GM10248 (cell line): ENCODE data around the gene DMTF1.

Source experiments
- CTCF ChIA-PET: fragments of 300-600 bp; sonication (Branson Sonifier 250); formaldehyde crosslinking; extraction: SDS; loops from one replicate; lab custom pipeline; 2021; ENCODE audit warnings: antibody characterized with exemption; lab: Yijun Ruan, JAX
- POLR2A ChIA-PET: fragments of 350-650 bp; sonication (Branson Sonifier 250); formaldehyde crosslinking; extraction: SDS; loops from one replicate; lab custom pipeline; 2020; ENCODE audit warnings: antibody characterized with exemption; lab: Yijun Ruan, JAX
- DNase-seq: peaks from one replicate; pipeline ENCODE4 v3.0.0; 2012; ENCODE audit errors: extremely low spot score
- TF ChIP-seq, protein P1 (sequence below): IDR thresholded peaks from 2 replicates; pipeline ENCODE4 v1.5.1; 2012; ENCODE audit warnings: mild to moderate bottlenecking, low read depth; ENCODE audit errors: extremely low read depth, missing control alignments, control extremely low read depth

The DMTF1 gene

DNA sequence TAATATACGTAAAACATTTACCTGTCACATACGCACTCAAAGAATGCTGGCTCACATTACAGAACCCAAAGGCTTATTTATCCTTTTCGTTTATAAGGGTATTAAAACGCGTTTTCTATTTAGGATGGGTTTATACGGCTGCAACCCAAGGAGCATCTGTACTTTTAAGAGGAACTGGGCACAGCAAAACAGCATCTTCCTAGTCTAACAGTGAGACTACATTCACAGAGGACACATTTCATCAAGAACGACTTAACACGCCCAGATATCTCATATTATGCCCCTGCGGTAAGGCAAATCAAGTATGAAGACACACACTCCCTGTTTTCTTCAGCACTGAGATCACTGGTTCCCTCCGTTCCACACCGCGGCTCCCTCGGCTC lies 533 bp upstream of the DMTF1 start:
- TF ChIP-seq, protein P1, sequence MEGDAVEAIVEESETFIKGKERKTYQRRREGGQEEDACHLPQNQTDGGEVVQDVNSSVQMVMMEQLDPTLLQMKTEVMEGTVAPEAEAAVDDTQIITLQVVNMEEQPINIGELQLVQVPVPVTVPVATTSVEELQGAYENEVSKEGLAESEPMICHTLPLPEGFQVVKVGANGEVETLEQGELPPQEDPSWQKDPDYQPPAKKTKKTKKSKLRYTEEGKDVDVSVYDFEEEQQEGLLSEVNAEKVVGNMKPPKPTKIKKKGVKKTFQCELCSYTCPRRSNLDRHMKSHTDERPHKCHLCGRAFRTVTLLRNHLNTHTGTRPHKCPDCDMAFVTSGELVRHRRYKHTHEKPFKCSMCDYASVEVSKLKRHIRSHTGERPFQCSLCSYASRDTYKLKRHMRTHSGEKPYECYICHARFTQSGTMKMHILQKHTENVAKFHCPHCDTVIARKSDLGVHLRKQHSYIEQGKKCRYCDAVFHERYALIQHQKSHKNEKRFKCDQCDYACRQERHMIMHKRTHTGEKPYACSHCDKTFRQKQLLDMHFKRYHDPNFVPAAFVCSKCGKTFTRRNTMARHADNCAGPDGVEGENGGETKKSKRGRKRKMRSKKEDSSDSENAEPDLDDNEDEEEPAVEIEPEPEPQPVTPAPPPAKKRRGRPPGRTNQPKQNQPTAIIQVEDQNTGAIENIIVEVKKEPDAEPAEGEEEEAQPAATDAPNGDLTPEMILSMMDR = no peak
- POLR2A ChIA-PET = interaction anchor here (0.9 to 1.6 kb wide), 6 partner anchors 7 to 235 kb away, joined by 3 to 15 read pairs (median 6); partner anchors contain the start of gene TMEM243
- DNase-seq = no peak
- CTCF ChIA-PET = interaction anchor here (0.9 to 10.6 kb wide), 10 partner anchors 11 to 255 kb away, joined by 3 to 130 read pairs (median 4); no protein-coding TSS in a partner anchor

DNA sequence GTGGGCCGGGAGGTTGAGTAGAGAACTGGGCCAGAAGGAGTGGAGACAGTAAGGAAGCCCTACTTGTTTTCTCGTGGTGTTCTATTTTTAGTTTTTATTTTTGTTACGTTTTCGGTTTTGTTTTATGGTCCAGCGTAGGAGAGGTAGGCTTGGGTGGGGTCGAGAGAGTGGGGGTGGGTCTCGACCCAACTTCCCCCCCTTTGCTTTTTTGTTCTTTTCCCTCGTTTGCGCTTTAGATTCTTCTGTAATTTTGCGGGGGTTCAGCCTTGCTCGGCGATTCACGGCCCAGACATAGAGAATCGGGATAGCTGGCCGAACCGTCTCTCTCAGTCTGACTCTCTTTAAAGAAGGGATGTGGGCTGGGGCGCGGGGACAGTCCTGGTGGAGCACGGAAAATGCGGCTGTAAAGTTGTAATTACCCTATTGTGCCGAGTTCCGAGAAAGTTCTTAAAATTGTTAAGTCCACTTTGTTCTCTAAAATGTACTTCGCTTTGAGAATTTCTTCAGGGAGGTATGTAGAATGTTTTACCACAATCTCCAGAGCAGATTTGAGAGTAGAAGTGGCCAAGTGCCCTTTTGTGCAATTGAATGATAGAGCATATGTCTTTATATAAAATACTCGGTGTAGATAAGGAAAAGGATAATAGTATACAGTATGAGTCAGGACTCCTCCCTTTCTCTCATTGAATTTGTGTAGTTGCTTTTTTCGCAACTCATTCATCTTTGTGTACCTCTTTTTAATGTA lies 816 bp downstream of the DMTF1 start:
- TF ChIP-seq, protein P1 = no peak
- CTCF ChIA-PET = interaction anchor here (0.9 to 10.6 kb wide), 18 partner anchors 19 to 256 kb away, joined by 3 to 130 read pairs (median 4); partner anchors contain the start of gene ELAPOR2
- POLR2A ChIA-PET = interaction anchor here (0.6 to 1.6 kb wide), 10 partner anchors 9 to 1060 kb away, joined by 3 to 15 read pairs (median 4); partner anchors contain the start of gene TMEM243
- DNase-seq = peak; percentile 28

DNA sequence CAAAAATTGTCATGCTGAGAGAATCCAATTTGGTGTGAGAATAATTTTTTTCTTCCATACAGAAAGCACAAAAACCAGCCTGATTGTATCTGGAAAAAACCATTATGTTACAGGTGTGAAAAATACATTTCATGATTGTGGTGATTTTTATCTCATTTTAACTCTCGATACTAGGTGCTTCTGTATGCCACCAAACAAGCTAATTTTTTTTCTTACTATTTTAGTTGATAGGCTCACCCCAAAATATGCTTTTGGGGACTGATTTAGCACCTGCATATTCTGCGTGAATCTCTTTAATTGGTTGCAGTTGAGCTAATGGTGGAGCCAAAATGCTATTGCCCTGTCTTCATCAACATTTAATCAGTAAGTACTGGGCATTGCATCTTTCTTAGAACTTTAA lies 1.9 kb downstream of the DMTF1 start:
- DNase-seq = no peak
- TF ChIP-seq, protein P1 = no peak
- ChIA-PET POLR2A (no interaction called here), CTCF (interaction anchor here (0.8 to 10.6 kb wide), 12 partner anchors 15 to 262 kb away, joined by 3 to 129 read pairs (median 4); partner anchors contain the start of gene TMEM243)

DNA sequence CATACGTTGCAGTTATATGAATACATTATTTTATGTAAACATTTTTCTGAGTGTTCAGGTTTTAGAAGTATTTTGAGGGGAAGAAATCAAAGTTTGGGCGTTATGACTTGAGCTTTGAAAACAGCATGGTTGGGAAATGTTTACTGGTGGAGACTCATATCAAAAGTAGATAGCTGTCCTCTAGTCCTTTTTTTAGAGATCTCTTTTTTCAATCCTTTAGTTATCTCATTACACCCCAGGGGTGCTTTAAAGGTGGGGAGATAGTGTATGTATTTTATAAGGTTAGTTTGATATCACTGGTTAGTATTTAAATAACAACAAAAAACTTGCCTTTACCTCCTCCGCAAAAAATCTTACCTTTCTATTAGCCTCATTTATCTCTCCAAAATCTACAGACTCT lies 2.3 kb downstream of the DMTF1 start:
- DNase-seq = no peak
- TF ChIP-seq, protein P1 = no peak
- CTCF ChIA-PET = interaction anchor here (1.0 to 10.6 kb wide), 12 partner anchors 14 to 261 kb away, joined by 3 to 129 read pairs (median 4); partner anchors contain the start of gene TMEM243
- POLR2A ChIA-PET = no interaction called here

DNA sequence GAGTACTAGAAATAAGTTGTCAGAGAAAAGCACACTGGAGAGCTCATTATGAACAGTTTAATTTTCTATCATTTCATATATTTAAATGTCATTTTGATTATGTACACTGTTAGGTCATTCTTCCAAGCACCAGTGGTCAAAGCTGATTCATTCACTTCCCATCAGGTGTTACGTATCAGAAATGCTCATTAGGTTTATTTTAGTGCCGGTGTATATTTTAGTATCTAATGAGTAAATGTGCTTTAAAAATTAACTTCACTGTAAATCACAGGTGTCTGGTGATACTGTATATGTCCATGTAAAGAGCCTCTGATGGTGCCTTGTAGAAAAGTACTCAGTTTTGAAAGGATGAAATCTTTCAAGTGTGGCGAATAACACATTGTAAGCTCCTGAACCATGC lies 3.5 kb downstream of the DMTF1 start:
- TF ChIP-seq, protein P1 = no peak
- DNase-seq = no peak
- POLR2A ChIA-PET = no interaction called here
- CTCF ChIA-PET = interaction anchor here (0.6 to 10.6 kb wide), 7 partner anchors 17 to 230 kb away, joined by 3 to 129 read pairs (median 4); no protein-coding TSS in a partner anchor

DNA sequence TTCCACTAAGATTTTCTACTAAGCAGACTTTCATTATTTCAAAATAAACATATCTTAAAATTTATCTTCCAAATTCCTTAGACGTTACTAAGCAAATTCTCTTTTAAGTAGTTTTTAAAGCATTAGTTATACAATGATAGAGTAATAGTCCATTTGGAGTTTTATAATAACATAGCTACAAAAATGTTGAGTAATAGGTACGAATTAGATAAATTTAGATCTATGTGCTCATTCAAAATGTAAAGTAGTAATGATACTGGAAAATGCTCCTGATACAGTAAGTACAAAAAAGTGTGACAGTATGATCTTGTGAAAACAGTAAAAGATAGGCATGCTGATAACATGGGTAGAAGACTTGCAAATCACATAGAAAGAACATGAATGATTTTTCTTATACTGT lies 4.5 kb downstream of the DMTF1 start:
- DNase-seq = no peak
- ChIA-PET POLR2A (no interaction called here), CTCF (interaction anchor here (1.0 to 2.1 kb wide), 5 partner anchors 8 to 60 kb away, joined by 3 to 13 read pairs (median 6); no protein-coding TSS in a partner anchor)
- TF ChIP-seq, protein P1 = no peak
